GM12878 (cell line): Measurements from ENCODE around the gene THADA. TPM values are rescaled to one million over a fixed set of nuclear protein-coding genes. Genes with fewer than 3 reads are reported as not detected.

Experiments
- ATAC-seq: fragments of 200-7000 bp; cut with Tn5 transposase; 3 replicates; pipeline ENCODE4 v1.9.1; 2020; ENCODE audit warnings: mild to moderate bottlenecking, moderate library complexity
- BruUV-seq: library from RNA; stranded (reverse); fragments of 400-500 nt; replicated peaks from 2 replicates; lab custom pipeline; 2021; lab: Mats Ljungman, UMichigan
- CTCF ChIA-PET: fragments of 300-600 bp; sonication (Branson Sonifier 250); formaldehyde crosslinking; extraction: SDS; loops from one replicate; lab custom pipeline; 2021; ENCODE audit warnings: inconsistent platforms; lab: Yijun Ruan, JAX
- POLR2A ChIA-PET: fragments of 350-600 bp; formaldehyde crosslinking; extraction: SDS; loops from one replicate; lab custom pipeline; 2021; ENCODE audit warnings: inconsistent platforms; lab: Charles Lee
- RAD21 ChIA-PET: fragments of 300-600 bp; sonication (Branson Sonifier 250); formaldehyde crosslinking; loops from one replicate; lab custom pipeline; 2023; ENCODE audit warnings: antibody characterized with exemption; ENCODE audit not compliant: unreplicated experiment; lab: Charles Lee
- SMC1A ChIA-PET: fragments of 300-600 bp; sonication (Branson Sonifier 250); formaldehyde crosslinking; loops from one replicate; lab custom pipeline; 2023; ENCODE audit not compliant: unreplicated experiment, uncharacterized antibody; lab: Charles Lee
- DNase-seq: peaks from one replicate; pipeline ENCODE4 v3.0.0-alpha.2; 2011; ENCODE audit warnings: low read depth, low spot score
- FAIRE-seq: peaks from 3 replicates; lab custom pipeline; 2011; peaks lifted over from hg19 to GRCh38; lab: Jason Lieb, UNC
- H2AFZ ChIP-seq: 2 replicates; pipeline ENCODE4 v1.6.0; 2011; ENCODE audit warnings: low read depth, low read length, control low read depth; ENCODE audit not compliant: control insufficient read depth
- H3K27ac ChIP-seq: 2 replicates; pipeline ENCODE4 v1.5.1; 2011; ENCODE audit warnings: control low read depth; ENCODE audit not compliant: control insufficient read depth, insufficient read depth
- H3K27me3 ChIP-seq, 2 experiments: replicated peaks in 1 of 2; 2 replicates each; pipeline versions ENCODE4 v1.6.0 to v1.6.1; 2011; ENCODE audit warnings: low read length in 1 of 2; ENCODE audit not compliant: control insufficient read depth in 2 of 2, insufficient read depth in 2 of 2
- H3K36me3 ChIP-seq, 2 experiments: 2 replicates each; pipeline ENCODE4 v1.5.1; 2011; ENCODE audit warnings: low read length in 1 of 2; ENCODE audit not compliant: control insufficient read depth in 2 of 2, insufficient read depth in 2 of 2
- H3K4me1 ChIP-seq: 2 replicates; pipeline ENCODE4 v1.6.1; 2011; ENCODE audit warnings: mild to moderate bottlenecking, low read length, moderate library complexity, mixed read lengths; ENCODE audit not compliant: control insufficient read depth, insufficient read depth
- H3K4me2 ChIP-seq: 2 replicates; pipeline ENCODE4 v1.6.0; 2011; ENCODE audit warnings: control low read depth; ENCODE audit not compliant: control insufficient read depth, insufficient read depth
- H3K4me3 ChIP-seq: fragments of 200-600 bp; sonication (generic); 2 replicates; pipeline ENCODE4 v1.5.1; 2016
- H3K79me2 ChIP-seq: 2 replicates; pipeline ENCODE4 v1.6.0; 2011; ENCODE audit warnings: low read length; ENCODE audit not compliant: control insufficient read depth, insufficient read depth
- H3K9ac ChIP-seq: 2 replicates; pipeline ENCODE4 v1.8.0; 2011; ENCODE audit warnings: low read length, control low read depth, mixed read lengths; ENCODE audit not compliant: control insufficient read depth, insufficient read depth
- H3K9me3 ChIP-seq: replicated peaks from 3 replicates; pipeline ENCODE4 v1.5.1; 2011; ENCODE audit warnings: mild to moderate bottlenecking, low read length; ENCODE audit not compliant: control insufficient read depth, insufficient read depth
- H4K20me1 ChIP-seq: 2 replicates; pipeline ENCODE4 v1.6.0; 2011; ENCODE audit not compliant: control insufficient read depth, insufficient read depth
- BACH1 ChIP-seq: fragments of 450-650 bp; IDR thresholded peaks from 2 replicates; pipeline ENCODE4 v1.6.1; 2017; ENCODE audit warnings: mild to moderate bottlenecking, borderline replicate concordance
- FOXK2 ChIP-seq: fragments of 450-650 bp; IDR thresholded peaks from 2 replicates; pipeline ENCODE4 v1.6.1; 2017; ENCODE audit warnings: mild to moderate bottlenecking, moderate library complexity
- MEF2A ChIP-seq: IDR thresholded peaks from 2 replicates; pipeline ENCODE4 v1.6.1; 2011; ENCODE audit warnings: low read depth, mild to moderate bottlenecking, low read length, moderate library complexity; ENCODE audit not compliant: insufficient read depth
- NFIC ChIP-seq: IDR thresholded peaks from 2 replicates; pipeline ENCODE4 v1.6.1; 2012; ENCODE audit warnings: low read depth, mild to moderate bottlenecking, inconsistent platforms, low read length, moderate library complexity
- NFYB ChIP-seq: IDR thresholded peaks from 2 replicates; pipeline ENCODE4 v1.6.1; 2011; ENCODE audit warnings: low read depth, mild to moderate bottlenecking, low read length, improper control_type of control experiment, moderate library complexity; ENCODE audit not compliant: insufficient read depth
- POLR2AphosphoS5 ChIP-seq: IDR thresholded peaks from 2 replicates; pipeline ENCODE4 v1.6.1; 2011; ENCODE audit warnings: mild to moderate bottlenecking, low read length, inconsistent platforms
- RBBP5 ChIP-seq: fragments of 200-600 bp; sonication (generic); conservative IDR thresholded peaks from 2 replicates; pipeline ENCODE4 v1.6.1; 2016
- SUPT20H ChIP-seq: IDR thresholded peaks from 2 replicates; pipeline ENCODE4 v1.6.1; 2011; ENCODE audit warnings: low read depth, mild to moderate bottlenecking, low read length, moderate library complexity, borderline replicate concordance; ENCODE audit not compliant: control insufficient read depth
- WRNIP1 ChIP-seq: IDR thresholded peaks from 2 replicates; pipeline ENCODE4 v1.6.1; 2011; ENCODE audit warnings: low read depth, low read length, improper control_type of control experiment, borderline replicate concordance
- ZBTB33 ChIP-seq: fragments of 450-650 bp; IDR thresholded peaks from 2 replicates; pipeline ENCODE4 v1.6.1; 2017; ENCODE audit warnings: mild to moderate bottlenecking
- ZNF24 ChIP-seq: fragments of 450-650 bp; IDR thresholded peaks from 2 replicates; pipeline ENCODE4 v1.6.1; 2017; ENCODE audit warnings: antibody characterized with exemption, mild to moderate bottlenecking
- ZNF384 ChIP-seq: IDR thresholded peaks from 2 replicates; pipeline ENCODE4 v1.6.1; 2012; ENCODE audit warnings: low read depth, mild to moderate bottlenecking, low read length, improper control_type of control experiment, borderline replicate concordance
- WGBS: methylation state at CpG from one replicate; pipeline ENCODE4 v1.1.6; 2016; ENCODE audit warnings: low lambda C conversion rate; ENCODE audit not compliant: insufficient replicate concordance, insufficient coverage; ENCODE audit errors: missing lambda C conversion rate; 5-methylcytosine and 5-hydroxymethylcytosine counted together
- in situ Hi-C: fragments of 300-500 bp; cut with MboI; formaldehyde crosslinking; loops from 9 replicates; pipeline ENCODE4 v1.14.3; 2018; ENCODE audit warnings: mixed read lengths
- intact Hi-C: fragments of 100-400 bp; cut with micrococcal nuclease; formaldehyde crosslinking; loops from one replicate; pipeline ENCODE4 v1.14.2; 2022; ENCODE audit not compliant: unreplicated experiment
- polyA plus RNA-seq, 11 experiments: library from polyadenylated mRNA; depleted of rRNA in 4 of 11; unstranded in 6 of 11; stranded (reverse) in 5 of 11; fragments of >200 nt; fragmentation: Nextera tagmentation in 4 of 11; fragmentation: Illumina TruSeq in 1 of 11; extraction: Ambion mirVana in 4 of 11; extraction: Trizol in 1 of 11; gene quantifications; 1 replicate in 1 of 11; 2 replicates in 10 of 11; pipeline versions ENCODE4 v1.2.1 to v1.2.3, GENCODE V29; 2011 to 2016; ENCODE audit warnings: inconsistent platforms in 2 of 11, missing spikeins in 2 of 11, low read depth in 1 of 11
- total RNA-seq, 4 experiments: library from RNA; depleted of rRNA in 3 of 4; stranded (reverse); fragments of >200 nt in 3 of 4; fragmentation: Illumina TruSeq in 1 of 4; extraction: Trizol in 1 of 4; gene quantifications; 2 replicates each; pipeline versions ENCODE4 v1.2.1 to v1.2.3, GENCODE V29; 2013 to 2021
- TF ChIP-seq, protein P1 (sequence below): IDR thresholded peaks from 2 replicates; pipeline ENCODE4 v1.6.1; 2011; ENCODE audit warnings: low read depth, mild to moderate bottlenecking, low read length, moderate library complexity, borderline replicate concordance; ENCODE audit errors: extremely low read depth

The THADA gene
- total and polyA plus RNA-seq, 10 of the 15 experiments (the other 5 are each of a cell fraction or from before 2014, with no cell fraction given) = 14.6 to 33.2 (median 23.2) TPM

DNA sequence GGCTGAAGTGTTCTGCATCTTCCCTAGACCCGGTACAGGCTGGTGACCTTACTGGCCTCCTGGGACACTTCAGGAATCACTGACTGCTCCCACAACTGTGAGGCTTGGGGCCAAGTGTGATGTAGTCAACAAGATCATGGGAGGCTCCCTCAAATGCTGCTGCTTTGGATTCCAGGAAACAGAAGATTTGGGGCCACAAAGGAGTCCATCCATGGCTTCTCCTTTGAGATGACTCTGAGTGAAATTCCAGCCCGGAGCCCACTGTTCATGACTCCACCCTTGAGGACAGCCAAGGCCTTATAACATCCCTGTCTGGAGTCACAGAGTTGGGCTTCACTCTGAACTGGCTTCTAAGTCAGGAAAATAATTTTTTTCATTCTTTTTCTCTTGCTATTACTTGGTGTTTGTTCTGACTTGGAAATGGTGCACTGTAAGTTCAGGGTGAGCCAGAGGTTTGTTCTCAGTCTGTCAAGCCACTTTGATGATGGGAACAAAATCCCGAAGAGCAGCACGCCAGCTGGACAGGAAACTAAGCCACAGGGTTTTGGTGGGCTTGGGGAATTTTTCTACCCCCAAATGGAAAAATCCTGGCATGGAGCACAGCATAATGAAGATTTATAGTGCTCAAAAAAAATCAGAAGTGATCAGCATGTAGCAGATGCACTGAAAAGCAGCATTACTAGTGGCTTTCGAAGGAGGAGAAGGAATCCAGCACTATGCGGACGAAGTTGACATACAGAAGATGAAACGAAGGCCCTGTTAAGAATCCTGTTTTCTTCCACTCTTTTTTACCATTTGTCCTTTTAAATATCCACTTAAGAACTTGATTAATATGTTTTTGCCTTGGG is 271.4 kb downstream of the THADA start:
- H3K9me3 ChIP-seq = no peaks in the 10 kb centered on the region
- BruUV-seq = no TSS peak
- no peaks in the 10 kb centered on the region; a peak in 2 of 4 replicates for H3K36me3 ChIP-seq
- ChIA-PET CTCF (interaction anchor here (1.1 kb wide), 1 partner anchor 161 kb away, joined by 3 read pairs; no protein-coding TSS in a partner anchor), RAD21 (no interaction called here), SMC1A (interaction anchor here (0.6 kb wide), 1 partner anchor 713 kb away, joined by 3 read pairs; no protein-coding TSS in a partner anchor), POLR2A (no interaction called here)
- FAIRE-seq = no peak
- no peak overlapping the region for H3K27ac ChIP-seq
- no peak for DNase-seq
- in situ Hi-C loops = no loop called here
- intact Hi-C loops = no loop called here
- no peak overlapping the region for H2AFZ ChIP-seq
- WGBS = over 99% methylated on average over 8 of the region's 8 CpGs
- no peak for ATAC-seq
- H4K20me1 ChIP-seq = no peaks in the 10 kb centered on the region
- no peak overlapping the region for H3K4me2 ChIP-seq
- no peaks in the 10 kb centered on the region for H3K27me3 ChIP-seq
- H3K4me1 ChIP-seq = no peaks in the 10 kb centered on the region
- H3K79me2 ChIP-seq = no peaks in the 10 kb centered on the region
- no peak overlapping the region for H3K4me3 ChIP-seq
- TF ChIP-seq ZBTB33 = no peak
- TF ChIP-seq NFIC = no peak
- no peak for TF ChIP-seq ZNF384
- TF ChIP-seq RBBP5 = no peak
- TF ChIP-seq SUPT20H = no peak
- no peak for TF ChIP-seq NFYB
- TF ChIP-seq FOXK2 = no peak
- TF ChIP-seq ZNF24 = no peak
- TF ChIP-seq MEF2A = no peak
- TF ChIP-seq WRNIP1 = no peak
- TF ChIP-seq BACH1 = no peak
- TF ChIP-seq POLR2AphosphoS5 = no peak
- TF ChIP-seq, protein P1, sequence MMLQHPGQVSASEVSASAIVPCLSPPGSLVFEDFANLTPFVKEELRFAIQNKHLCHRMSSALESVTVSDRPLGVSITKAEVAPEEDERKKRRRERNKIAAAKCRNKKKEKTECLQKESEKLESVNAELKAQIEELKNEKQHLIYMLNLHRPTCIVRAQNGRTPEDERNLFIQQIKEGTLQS = no peak
- no peak overlapping the region for H3K9ac ChIP-seq
